Activated CD8-positive, alpha-beta memory T cell treated with anti-CD3 and anti-CD28 coated beads, Interleukin-2, amount 50 U/mL, for 1 hour (primary cell): ENCODE data around the gene FZR1.
"Not testable (repeated sequence)": the region's sequence is repeated elsewhere in the genome, so short reads cannot be mapped to it uniquely, and the experiment has no call there.

Source experiments
- DNase-seq: peaks from one replicate; pipeline ENCODE4 v3.0.0-alpha.2; 2020; ENCODE audit errors: extremely low read depth

Gene FZR1

DNA sequence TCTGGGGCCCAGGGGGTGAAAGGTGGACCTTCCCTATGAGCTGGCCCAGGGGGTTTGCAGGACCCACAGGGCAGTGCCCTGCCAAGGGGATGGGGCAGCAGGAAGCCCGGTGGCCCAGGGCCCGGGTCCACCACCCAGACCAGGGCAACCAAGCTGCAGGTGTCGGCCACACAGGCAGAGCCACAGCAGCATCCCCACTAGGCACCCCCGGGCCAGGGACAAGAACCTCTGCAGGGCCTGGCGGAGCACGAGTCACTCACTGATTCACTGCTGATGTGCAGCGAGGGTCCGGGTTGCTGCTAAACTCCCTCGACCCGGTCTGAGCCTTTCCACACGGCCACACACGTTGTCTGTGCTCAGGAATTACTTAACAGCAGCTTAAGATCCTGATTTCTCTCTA, 8.8 kb downstream of the FZR1 start:
- no peak for DNase-seq

DNA sequence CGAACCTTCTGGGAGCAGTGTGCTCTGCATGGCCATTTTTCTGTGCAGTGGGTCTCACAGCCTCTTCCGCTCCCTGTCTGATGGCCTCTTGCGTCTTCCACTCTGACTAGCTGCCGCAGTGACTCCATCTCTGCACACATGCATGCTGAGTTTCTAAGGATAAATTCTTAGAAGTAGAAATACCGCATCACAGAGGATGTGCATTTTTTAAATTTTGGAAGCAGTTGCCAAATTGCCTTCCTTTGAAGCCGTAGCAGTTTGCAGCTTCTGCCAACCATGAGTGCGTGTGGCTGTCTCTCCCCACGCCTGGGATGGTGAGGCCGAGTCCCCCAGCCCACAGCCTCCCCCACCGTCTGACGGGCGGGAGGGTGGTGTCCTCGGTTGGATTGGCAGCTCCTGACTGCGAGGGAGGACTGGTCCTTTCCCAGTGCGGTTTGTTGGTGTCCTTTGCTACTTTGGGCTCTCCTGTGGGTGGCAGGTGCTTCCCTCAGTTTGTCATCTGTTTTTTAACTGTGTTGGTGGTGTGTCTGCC, 9.8 kb downstream of the FZR1 start:
- DNase-seq = no peak

DNA sequence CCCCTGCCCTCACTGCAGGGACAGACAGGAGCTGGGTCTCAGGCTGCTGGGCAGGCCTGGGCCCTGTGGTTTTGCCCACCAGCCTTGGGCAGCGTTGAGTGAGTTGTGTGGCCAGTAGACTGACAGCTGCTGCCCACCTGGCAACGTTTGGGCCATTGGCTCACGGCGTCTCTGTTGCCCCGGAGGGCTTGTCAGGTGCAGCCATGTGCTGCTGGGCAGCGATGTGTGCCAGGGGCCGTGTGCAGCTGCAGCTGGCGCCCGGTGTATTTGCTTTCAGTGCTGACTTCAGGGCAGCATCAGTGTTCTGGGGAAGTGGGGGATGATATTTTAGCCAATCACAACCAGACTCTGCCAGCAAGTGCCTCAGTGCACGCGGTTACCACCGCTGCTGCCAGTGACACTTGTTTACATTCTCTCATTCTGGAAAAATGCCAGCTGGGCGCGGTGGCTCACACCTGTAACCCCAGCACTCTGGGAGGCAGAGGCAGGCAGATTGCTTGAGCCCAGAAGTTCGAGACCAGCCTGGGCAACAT, 10.6 kb downstream of the FZR1 start:
- DNase-seq = no peak

DNA sequence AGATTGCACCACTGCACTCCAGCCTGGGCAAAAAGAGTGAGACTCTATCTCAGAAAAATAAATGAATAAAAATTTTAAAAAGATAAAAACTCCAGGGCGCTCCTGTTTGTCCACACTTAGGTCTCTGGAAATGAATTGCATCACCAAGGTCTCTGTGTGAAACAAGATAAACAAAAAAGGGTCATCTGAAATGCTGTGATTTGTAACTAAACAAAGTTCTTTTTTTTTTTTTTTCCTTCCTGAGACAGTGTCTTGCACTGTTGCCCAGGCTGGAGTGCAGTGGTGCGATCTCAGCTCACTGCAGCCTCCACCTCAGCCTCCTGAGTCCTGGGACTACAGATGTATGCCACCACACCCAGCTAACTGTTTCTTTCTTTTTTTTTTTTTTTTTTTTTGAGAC, 11.5 kb downstream of the FZR1 start:
- DNase-seq = no peak

DNA sequence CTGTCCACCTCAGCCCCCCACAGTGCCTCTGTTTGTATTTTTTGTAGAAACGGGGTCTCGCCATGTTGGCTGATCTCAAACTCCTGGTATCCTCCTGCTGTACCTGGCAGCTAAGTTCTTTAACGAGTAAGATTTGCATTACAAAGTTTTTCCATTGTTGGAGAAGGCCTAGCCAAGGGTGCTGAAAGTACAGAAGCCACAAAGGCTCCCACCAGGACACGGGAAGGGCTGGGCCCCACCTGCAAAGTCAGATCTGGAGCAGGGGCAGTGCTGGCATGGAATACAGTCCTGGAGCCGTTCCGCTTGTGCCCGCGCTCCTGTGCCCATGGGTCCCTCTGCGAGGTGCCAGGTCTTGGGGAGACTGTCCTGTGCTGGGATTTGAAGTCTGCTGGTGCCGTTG, 12.1 kb downstream of the FZR1 start:
- no peak for DNase-seq

DNA sequence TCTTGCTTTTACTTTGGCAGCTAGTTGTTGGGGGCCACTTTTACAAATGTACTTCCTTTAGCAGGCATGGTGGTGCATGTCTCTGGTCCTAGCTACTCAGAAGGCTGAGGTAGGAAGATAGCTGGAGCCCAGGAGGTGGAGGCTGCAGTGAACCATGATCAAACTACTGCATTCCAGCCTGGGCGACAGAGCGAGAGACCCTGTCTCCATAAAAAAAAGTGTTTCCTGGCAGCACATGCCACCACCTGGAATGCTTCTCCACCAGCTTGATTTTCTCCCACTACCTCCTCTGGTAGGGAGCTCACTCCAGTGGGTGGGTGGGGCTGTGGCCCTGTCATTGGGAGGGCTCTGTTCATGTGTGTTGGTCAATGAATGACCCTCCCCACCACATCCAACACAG, 12.5 kb downstream of the FZR1 start:
- no peak for DNase-seq

DNA sequence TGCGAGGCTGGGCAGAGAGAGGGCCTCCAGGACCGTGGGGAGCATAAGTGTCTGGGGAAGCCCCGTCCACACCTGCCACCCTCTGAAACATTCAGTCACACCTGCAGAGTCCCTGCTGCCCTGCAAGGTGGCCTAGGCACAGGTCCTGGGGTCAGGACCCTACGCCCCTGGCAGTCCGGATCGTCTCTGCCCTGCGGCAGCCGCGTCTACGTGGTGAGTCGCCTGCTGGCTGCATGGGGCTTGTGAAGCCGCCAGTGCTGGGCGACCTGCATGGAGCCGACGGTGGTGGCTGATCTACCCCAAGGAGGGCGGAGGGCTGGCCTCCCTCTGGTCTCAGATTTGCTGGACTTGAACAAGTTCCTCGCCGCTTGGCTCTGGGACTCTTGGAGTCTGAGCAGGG, 13.0 kb downstream of the FZR1 start:
- DNase-seq = no peak

DNA sequence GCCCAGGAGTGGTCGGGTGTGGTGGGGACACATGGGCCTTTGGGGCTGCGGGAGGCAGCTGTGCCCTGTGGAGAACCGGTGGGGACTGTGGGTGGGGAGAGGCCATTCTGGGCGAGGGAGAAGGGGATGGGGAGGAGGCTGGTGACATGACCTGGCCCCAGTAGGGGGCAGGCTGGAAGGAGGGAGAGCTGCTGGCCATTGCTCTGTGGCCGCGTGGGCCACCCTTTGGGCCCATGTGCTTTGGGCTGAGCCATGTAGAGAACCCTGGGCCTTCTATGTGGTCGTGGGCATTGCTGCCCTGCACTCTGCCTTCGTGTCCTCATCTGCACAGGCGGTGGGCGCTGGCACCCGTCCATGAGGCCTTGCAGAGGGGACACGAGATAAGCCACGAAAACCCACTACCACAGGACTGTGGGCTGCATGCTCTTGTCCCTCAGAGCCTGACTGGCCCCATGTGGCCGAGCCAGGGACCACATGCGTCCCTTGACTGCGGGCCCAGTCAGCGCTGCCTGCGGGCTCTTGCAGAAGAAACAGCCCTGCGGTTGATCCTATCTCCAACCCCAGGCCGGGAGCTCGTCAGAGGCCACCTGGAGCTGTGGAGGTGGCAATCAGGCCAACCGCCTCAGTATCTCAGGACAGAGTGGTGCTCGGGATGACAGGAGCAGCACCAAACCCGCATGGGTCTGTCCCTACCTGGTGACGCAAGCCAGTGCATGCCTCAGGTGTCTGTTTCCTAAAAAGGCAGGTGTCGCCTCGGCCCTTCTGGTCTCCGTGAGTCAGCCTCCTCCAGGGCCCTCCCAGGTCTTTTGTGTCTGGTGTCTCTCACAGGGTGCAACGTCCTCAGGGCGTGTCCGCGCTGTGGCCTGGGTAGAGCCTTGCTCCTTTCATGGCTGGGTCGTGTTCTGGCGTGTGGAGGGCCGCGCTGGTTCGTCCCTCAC, 14.3 kb downstream of the FZR1 start:
- no peak for DNase-seq

DNA sequence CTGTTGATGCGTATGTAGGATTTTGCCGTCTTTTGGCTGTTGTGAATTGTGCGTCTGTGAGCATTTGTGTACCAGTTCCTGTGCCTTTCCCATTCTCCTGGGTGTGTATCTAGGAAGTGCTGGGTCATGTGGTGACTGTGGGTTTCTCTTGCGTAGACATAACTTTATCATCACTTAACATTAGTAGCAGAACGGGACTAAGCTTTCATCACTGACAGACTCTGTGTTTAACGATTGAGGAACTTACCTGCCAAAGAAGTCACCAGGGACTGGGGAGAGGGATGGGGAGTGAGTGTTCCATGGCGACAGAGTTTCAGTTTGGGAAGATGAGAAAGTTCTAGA, 15.0 kb downstream of the FZR1 start:
- no peak for DNase-seq

DNA sequence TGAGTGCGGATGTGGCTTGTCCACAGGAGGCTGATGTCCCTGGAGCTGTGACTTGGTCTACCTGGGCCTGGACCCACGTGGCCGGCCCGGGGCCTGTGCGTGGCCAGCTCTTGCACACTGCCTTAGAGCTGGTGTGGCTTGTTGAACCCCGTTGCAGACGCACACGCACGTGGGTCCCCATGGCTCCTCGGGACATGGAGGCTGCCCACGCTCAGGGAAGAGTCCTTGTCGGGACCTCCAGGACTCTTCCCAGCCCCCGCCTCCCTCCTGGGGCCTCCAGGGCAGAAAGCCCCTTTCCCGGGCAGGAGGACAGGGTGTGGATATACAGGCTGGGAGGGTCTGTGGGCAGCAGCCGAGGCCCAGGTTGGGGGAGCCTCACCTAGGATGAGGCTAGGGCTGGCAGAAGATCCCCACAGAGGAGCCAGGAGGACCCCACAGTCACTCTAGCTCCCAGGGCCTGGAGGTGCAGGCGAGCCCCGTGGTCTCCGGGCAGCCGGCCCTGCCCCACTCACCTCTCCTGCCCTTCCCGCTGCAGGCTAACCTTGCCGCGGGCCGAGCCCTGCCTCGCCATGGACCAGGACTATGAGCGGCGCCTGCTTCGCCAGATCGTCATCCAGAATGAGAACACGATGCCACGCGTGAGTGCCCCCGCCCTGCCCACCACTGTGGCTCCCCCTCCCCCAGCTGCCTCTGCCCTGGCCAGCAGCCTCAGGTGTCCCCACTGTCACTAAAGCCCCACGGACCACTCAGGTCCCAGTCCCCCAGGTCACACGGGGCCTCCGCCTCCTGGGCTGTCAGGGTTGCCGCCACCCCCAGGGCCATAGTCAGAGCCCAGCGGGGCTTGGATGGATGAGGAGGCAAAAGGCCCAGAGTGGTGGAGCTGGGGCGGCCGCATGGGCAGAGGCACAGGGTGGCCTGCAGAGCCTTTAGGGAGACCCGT, 16.6 kb downstream of the FZR1 start:
- DNase-seq = no peak

DNA sequence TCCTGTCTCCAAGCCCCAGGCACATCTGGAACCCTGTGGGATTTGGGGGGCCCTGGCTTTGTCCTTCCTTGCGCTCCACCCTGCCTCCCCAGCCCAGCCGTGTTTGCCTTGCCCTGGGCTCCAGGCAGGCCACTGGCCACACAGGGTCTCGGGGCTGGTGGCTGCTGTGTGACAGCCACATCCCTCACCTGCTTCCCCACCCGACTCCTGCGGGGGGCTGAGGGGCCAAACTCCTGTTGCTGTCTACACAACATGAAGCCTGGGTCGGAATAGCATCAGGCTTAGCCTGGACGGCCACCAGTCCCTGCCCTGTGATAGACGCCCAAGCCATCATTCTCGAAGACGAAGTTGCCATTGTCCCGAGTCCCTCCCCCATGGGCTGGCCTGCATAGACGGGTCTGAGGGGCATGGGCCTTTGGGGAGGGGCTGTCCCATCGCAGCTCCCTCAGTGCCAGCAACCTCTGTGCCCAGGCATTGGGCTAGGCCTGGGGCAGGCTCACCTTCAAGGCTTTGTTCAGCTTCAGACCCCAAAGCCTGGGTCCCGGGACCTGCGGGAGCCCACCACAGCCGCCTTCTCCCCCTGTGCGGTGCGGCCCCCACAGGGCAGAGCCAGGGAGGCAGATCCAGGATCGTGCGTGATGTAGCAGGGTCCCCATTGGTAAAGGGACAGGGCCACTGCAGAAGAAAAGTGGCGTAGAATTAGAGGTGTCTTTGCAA, 17.4 kb downstream of the FZR1 start:
- DNase-seq = no peak

DNA sequence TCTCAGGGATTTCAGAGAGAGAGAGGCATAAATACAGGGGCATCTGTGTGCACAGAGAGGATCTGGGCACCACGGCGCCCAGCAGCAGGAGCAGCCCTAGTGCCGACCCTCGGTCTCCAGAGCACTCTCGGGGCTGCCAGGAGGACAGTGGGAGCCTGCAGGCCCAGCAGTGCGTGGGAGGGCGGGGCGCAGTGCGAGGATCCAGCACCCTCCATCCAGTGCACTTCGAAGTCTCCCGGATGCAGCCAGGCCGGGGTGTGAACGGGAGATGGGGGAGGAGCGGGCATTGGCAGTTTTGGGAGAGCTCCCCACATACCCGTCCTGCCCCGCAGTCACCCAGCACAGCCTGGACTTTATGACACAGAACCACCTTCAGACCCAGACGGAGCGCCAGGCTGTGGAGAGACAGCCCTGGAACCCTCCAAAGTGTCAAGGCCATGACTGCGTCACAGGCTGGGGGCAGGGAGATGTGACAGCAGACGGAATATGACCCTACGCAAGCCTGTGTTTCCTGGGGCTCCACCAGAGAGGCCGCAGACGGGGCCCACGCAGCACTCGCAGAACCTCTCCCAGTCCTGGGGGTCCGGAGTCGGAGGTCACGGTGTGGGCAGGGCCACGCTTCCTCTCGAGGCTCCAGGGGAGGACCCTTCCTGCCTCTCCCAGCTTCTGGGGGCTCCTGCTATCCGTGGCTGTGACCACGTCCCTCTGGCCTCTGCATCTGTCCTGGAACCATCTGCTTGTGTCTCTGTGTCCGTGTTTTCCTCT, 18.1 kb downstream of the FZR1 start:
- no peak for DNase-seq

DNA sequence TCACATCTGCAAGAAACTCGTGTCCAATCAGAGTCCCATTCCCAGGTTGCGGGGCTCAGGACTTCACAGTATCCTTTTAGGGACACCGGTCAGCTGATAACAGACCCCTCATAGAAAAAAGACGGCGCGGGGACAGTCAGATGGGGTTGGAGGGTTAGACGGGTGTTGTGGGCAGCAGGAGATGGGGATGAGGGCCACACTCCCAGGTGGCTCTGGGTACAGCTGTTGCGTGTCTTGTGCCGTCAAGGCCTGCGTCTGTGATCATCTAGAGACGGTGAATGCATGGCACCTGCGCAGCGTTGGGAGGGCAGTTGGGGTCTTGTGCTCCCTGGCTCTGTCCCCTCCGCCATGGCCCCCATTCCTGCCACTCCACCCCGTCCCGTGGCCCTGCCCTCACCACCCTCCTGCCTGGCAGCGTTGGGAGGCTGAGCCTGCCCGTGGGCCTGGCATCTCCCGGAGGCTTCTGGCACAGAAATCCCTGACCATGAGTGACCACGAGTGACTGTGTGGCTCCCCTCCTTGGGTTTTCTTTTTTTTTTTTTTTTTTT, 18.9 kb downstream of the FZR1 start:
- no peak for DNase-seq

DNA sequence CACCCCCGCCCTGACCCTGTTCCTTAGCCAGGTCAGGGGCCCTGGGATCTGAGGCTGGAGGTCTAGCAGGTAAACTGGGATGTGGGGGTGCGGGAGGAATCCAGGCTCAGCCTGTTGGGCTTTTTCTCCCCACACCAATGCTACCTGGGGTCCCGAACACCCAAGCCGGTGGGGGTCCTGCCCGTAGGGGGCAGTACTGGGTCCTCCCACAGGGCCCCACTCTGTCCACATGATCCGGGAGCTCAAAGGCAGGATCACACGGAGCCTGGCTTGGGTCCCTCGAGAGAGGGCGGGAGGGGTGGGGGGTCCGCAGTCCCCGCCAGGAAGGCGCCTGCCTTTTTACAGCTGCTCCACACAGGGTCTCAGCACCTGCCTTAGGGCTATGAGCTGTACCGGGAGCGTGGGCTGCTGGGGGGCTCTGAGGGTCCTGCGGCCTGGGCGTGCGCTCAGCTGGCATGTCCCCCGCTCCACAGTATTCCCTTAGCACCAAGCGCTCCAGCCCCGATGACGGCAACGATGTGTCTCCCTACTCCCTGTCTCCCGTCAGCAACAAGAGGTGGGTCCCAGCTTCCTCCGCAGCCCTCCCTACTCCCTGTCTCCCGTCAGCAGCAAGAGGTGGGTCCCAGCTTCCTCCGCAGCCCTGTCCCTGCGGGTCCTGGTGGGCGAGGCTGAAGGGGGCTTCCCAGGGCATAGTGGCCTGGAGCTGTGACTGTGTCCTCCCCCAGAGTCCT, 20.6 kb downstream of the FZR1 start:
- DNase-seq = no peak

DNA sequence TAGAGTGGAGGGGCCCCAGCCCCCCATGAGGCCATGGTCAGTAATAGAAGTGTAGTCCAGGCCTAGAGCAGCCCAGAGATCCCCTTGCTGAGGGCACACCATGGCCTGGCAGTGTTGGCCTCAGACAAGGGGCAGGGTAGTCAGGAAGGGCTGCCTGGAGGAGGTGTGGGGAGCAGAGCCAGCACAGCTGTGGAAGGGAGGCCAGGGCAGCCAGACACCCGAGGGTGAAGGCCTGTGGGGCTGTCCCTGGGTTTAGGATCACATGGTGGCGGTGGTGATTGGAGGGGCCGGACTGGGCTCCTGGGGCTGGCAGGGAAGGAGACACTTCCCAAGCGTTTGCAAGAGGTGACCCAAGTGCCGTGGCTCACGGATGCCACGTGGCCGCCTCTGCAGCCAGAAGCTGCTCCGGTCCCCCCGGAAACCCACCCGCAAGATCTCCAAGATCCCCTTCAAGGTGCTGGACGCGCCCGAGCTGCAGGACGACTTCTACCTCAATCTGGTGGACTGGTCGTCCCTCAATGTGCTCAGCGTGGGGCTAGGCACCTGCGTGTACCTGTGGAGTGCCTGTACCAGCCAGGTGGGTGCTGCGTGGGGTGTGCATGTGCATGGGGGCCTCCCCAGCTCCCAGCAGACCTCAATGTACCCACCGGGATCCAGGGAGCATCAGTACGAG, 21.3 kb downstream of the FZR1 start:
- DNase-seq = no peak

DNA sequence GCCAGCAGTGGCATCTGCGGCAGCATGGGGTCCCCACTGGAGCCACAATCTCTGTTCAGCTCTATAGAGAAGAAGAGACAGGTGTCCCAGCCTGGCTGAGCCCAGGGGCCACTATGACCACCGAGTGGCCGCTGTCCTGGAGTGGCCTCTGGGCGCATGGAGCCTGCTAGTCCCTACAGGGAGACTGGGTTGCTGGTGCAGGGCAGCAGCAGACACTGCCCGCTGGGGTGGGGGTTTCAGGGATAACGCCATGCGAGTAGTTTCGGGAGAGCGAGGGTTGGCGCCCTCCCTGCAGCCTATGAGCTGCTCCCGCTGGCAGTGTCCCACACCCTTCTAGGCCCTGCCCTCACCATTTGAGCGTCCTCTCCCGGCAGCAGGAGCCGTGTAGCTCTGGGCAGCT, 22.0 kb downstream of the FZR1 start:
- DNase-seq = no peak

DNA sequence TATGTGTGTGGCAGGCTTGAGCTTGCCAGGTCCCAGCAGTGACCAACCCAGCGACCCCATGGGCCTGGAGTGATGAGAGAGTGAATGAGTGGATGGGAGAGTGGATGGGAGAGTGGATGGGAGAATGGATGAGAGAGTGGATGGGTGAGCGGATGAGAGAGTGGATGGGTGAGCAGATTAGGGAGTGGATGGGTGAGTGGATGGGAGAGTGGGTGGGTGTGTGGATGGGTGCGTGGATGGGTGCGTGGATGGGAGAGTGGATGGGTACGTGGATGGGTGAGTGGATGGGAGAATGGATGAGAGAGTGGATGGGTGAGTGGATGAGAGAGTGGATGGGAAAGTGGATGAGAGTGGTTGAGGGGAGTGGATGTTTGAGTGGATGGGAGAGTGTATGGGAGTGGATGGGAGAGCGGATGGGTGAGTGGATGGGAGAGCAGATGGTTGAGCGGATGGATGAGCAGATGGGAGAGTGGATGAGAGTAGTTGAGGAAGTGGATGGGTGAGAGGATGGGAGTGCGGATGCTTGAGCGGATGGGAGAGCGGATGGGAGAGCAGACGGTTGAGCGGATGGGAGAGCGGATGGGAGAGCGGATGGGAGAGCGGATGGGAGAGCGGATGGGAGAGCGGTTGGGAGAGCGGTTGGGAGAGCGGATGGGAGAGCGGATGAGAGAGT, 22.6 kb downstream of the FZR1 start:
- no peak for DNase-seq

DNA sequence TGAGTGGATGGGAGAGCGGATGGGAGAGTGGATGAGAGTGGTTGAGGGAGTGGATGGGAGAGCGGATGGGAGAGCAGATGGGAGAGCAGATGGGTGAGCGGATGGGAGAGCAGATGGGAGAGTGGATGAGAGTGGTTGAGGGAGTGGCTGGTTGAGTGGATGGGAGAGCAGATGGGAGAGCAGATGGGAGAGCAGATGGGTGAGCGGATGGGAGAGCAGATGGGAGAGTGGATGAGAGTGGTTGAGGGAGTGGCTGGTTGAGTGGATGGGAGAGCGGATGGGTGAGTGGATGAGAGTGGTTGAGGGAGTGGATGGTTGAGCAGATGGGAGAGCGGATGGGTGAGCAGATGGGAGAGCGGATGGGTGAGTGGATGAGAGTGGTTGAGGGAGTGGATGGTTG, 23.2 kb downstream of the FZR1 start:
- not testable (repeated sequence) for DNase-seq

DNA sequence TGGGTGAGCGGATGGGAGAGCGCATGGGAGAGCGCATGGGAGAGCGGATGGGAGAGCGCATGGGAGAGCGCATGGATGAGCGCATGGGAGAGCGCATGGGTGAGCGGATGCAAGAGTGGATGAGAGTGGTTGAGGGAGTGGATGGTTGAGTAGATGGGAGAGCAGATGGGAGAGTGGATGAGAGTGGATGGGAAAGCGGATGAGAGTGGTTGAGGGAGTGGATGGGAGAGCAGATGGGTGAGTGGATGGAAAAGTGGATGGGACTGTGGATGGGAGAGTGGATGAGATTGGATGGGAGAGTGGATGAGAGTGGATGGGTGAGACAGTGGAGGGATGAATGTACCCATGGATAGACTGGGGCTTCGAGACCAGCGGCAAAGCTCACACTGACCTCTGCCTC, 24.3 kb downstream of the FZR1 start:
- DNase-seq = no peak
